ENCODE data around the gene CHRNG.
"Not testable (repeated sequence)": the region's sequence is repeated elsewhere in the genome, so short reads cannot be mapped to it uniquely, and the experiment has no call there.

CHRNG gene

DNA sequence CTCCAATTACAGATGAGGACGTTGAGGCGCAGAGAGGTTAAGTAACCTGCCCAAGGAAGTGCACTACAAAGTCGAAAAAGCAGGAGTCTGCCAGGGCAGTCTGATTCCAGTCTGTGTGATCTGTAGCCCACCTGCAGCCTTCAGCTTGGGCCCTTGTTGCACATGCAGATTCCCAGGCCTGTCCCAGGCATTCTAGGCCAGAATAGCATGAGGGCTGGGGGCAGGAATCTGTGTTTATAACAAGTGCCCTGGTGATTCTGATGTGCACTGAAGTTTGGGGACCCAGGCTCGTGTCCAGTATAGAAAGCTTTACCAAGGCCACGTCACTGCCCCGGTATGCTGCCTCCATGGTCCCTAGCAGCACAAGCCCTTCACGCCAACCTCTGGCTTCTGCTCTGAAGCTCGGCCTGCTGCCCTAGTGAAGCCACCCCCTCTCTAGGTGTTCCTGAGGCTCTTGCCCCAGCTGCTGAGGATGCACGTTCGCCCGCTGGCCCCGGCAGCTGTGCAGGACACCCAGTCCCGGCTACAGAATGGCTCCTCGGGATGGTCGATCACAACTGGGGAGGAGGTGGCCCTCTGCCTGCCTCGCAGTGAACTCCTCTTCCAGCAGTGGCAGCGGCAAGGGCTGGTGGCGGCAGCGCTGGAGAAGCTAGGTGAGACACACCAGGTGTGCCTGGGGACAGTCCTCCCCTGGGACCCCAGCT is 4.6 kb downstream of the CHRNG start:
- DNase-seq (ENCODE audit: low read depth in 1 of 2, low spot score in 1 of 2) = no peak

DNA sequence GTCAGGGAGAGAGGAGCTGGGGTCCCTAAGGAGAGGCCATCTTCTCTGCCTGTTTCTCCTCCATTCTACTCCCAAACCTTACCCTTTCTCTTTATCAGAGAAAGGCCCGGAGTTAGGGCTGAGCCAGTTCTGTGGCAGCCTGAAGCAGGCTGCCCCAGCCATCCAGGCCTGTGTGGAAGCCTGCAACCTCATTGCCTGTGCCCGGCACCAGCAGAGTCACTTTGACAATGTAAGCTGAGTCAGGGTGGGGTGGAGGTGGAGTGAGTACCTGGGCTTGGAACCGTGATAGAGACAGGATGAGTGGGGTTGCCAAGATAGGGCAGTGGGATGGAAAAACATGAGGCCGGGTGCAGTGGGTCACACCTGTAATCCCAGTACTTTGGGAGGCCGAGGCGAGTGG is 5.2 kb downstream of the CHRNG start:
- no peak for DNase-seq (ENCODE audit: low read depth in 1 of 2, low spot score in 1 of 2)

DNA sequence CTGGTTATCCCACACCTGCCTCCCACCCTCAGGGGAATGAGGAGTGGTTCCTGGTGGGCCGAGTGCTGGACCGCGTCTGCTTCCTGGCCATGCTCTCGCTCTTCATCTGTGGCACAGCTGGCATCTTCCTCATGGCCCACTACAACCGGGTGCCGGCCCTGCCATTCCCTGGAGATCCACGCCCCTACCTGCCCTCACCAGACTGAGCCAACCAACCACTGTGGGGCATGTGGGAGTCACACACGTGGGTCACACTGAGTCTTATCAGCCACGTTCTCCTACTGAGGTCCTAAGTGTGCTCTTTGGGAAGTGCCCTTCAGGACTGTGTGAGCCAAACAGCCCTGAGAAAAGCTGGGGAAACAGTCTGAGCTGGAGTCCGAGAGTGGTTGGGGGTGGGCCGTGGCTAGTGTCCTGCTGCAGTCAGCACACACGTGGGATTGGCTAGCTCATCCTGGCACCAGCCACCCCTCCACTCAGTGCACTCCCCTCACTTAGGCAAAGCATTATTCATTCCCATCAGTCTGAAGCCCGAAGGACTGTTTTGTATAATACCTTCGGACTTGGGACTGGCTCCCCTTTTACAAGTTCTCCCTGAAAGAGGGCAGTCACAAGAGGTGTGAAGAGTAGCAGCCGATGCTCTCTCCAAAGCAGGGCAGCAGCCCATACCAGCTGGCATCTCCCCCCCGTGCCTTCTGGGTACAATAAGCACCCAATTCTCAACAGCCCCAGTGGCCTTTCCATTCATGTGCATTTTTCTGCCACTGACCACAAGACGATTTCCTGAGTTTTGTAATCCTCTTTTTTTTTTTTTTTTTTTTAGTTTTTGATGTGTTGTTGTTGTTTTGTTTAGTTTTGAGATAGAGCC is 6.3 kb downstream of the CHRNG start:
- DNase-seq (ENCODE audit: low read depth in 1 of 2, low spot score in 1 of 2) = no peak

GRCh38 chr2:232547991-232548390 is 8.5 kb downstream of the CHRNG start:
- no peak for DNase-seq (ENCODE audit: low read depth in 1 of 2, low spot score in 1 of 2)

GRCh38 chr2:232549655-232550353 is 10.3 kb downstream of the CHRNG start:
- DNase-seq (ENCODE audit: low read depth in 1 of 2, low spot score in 1 of 2) = peak in 1 of 2 donors; percentile 12

DNA sequence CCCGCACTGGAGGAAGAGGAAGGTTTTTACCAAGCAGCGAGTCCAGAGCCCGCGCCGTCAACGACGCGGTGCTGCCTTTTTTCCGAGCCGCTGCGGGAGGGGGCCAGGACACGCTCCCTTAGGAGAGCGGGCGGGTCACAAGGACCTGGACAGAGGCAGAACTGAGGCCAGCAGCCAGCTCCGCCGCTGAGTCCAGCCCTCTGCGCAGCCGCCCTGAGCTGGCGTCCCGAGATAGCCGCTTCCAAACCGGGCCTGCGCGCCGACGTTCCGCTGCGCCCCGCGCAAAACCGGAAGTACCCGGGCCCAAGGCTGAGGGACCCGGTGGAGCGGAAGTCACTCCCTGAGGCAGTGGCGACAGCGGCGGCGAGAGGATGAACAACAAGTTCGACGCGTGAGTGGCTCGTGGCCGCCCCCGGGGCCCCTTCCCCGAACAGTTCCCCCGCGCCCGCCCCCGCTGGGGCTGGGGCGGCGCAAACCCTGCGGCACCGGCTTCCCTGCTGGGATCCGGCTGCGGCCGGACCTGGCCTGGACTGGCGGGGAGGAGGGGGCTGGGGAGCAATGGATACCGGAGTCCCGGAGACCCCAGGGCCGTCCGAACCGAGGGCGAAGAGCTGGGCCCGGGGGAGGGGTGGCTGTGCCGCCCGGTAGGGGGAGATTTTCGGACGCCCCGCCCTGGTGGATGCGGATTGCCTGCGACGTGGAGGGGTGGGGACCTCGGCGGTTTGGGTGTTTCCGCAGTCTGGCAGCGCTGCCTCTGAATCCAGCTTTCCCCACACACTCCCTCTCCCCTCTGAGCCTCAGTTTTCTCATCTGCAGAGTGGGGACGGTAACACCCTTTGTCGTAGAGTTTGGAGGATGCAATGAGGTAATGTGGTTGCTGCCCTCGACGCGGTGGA is 11.1 kb downstream of the CHRNG start, which contains the start of the genes EIF4E2 and TIGD1:
EIF4E2 (plus strand) TSS at position 336 of the 896 bp plus-strand sequence; CDS start at position 372, 36 bp downstream.
TIGD1 (minus strand) TSS at position 204 of the 896 bp plus-strand sequence. CDS start 675 bp downstream, outside the sequence.
- peak; percentile 73 to 88 for DNase-seq (ENCODE audit: low read depth in 1 of 2, low spot score in 1 of 2)

DNA sequence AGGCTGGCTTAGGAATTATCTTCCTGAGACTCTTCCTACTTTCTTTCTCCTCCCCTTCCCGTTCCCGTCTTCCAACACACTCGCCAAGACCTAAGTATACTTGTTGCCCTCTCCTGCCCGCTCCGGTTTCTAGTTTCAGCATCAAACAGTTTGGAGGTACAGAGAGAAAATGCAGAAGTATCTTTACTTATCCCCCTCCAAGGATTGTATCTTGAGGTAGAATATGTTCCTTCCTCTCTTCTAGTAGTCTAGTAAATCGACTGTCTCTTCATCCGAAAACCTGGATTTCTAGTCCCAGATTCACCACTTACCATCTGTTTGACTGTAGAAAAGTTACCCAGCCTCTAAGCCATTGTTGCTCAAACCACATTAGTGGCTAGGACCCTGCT is 11.8 kb downstream of the CHRNG start:
- no peak for DNase-seq (ENCODE audit: low read depth in 1 of 2, low spot score in 1 of 2)

- DNase-seq (ENCODE audit: low read depth in 1 of 2, low spot score in 1 of 2) = no peak
These were observed 12.3 kb downstream of the CHRNG start for GRCh38 chr2:232551776-232552175.

DNA sequence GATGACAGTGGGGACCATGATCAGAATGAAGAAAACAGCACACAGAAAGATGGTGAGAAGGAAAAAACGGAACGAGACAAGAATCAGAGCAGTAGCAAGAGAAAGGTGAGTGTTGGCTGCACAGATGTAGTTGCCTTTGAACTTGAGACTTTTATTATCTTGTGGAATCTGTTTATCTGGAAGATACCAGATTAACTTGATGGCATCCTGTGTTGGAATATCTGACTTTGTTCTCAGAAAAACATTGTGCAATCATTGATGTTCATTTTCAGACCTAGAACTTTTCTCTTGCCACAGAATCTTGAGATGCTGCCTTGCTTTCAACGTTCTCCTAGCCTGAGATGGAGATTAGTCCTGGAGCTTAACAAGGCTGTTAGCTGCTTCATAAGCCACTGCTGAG is 16.9 kb downstream of the CHRNG start:
- DNase-seq (ENCODE audit: low read depth in 1 of 2, low spot score in 1 of 2) = no peak

DNA sequence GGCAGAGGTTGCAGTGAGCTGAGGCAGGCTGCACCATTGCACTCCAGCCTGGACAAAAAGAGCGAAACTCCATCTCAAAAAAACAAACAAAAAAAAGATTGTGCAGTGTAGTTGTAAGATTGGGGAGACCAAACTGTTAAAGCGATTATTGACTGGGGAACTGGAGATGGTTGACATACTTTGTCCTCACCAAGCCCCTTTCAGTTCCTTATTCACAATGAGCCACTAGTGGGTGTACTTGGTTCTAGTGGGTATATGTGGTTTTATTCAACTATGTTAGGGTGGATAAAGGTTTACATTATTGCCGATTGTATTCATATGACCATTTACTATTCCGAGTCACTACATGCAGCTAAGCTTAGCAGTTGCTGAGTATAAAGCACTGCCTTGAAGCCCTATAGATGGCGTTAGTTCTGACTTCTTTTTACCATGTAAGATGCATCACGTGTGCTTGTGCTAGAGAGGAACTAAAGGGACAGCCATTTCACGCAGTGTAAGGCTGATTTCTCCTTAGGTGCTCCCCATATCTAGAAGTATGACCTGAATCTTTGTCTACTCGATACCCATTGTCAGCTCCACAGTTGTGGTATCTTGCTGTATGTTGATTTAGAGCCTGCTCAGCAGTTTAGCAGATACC is 23.1 kb downstream of the CHRNG start:
- DNase-seq (ENCODE audit: low read depth in 1 of 2, low spot score in 1 of 2) = no peak

DNA sequence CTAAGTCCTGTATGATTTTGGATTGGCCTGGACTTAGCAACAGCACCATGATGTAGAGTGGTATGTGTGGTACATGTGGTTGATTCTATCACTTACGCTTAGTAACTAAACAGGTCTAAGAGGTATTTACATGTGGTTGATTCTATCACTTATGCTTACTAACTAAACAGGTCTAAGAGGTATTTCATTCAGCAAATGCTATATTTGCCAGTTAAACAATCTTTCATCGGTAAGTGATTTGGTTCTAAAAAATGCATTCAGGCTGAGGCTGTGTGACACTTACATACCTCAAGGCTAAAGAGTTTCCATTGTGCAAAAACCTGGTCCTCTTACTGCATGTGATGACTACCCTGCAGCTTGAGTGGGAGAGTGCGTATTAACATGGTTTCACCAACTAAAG is 24.1 kb downstream of the CHRNG start:
- DNase-seq (ENCODE audit: low read depth in 1 of 2, low spot score in 1 of 2) = no peak

GRCh38 chr2:232567721-232568120 is 28.2 kb downstream of the CHRNG start:
- DNase-seq (ENCODE audit: low read depth in 1 of 2, low spot score in 1 of 2) = no peak

DNA sequence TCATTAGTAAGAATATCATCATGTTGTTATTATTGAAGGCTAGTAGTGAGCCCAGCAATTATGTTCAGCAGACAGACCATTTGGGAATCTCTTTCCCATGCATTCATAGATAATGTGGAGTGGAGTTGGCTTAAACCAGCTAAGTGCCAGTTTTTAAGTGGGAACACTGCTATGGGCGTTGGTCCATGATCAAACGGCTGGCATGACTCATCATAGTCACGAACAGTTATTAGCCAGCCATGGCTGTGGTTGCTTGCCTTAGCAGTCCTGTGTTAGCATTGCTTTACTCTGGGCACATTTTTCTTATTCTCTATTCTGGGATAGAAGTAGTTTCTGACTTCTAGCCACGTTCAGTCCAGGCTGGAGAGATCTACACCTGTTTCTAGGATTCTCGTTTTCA is 28.7 kb downstream of the CHRNG start:
- DNase-seq (ENCODE audit: low read depth in 1 of 2, low spot score in 1 of 2) = no peak

DNA sequence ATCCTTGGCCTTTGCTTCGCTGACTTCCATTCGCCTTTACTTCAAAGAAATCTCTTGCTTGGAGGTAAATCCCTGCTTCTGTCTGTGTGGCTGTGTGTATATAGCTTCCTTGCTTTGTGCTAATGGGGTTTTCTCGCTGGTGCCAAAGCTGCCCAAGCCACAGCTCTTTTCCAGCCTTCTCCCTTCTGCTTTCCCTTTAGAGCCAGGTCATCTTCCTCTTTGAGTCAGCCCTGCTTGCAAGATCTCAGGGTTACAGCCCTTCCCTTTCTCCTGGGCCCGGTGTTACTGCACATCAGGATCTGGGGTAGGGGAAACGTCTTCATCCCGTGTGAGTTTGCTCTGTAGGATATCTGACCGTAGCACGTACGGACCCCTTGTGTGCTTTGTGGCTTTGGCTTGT is 30.0 kb downstream of the CHRNG start:
- no peak for DNase-seq (ENCODE audit: low read depth in 1 of 2, low spot score in 1 of 2)

GRCh38 chr2:232570481-232570880 is 31.0 kb downstream of the CHRNG start:
- DNase-seq (ENCODE audit: low read depth in 1 of 2, low spot score in 1 of 2) = not testable (repeated sequence)

GRCh38 chr2:232571026-232571474 is 31.6 kb downstream of the CHRNG start:
- no peak for DNase-seq (ENCODE audit: low read depth in 1 of 2, low spot score in 1 of 2)

DNA sequence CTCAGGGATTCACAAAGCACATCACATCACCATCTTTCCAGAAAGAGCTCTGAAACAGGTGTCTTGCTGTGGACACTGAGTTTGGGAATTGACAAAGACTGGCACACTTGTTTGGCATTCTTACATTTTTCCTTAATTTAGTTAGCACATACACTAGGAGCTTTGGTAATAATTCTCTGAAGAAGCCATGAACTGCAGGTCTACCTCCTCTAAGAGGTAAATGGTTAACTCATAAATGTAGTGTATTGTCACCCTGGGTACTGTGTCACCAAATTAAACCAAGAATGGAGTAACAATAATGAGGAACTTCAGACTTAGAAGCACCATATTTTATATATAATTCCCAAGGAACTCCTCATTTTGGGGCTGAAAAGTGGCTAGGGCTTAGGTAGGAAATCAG is 33.5 kb downstream of the CHRNG start:
- no peak for DNase-seq (ENCODE audit: low read depth in 1 of 2, low spot score in 1 of 2)

GRCh38 chr2:232573771-232574435 is 34.4 kb downstream of the CHRNG start:
- no peak for DNase-seq (ENCODE audit: low read depth in 1 of 2, low spot score in 1 of 2)

- no peak for DNase-seq (ENCODE audit: low read depth in 1 of 2, low spot score in 1 of 2)
These were observed 35.3 kb downstream of the CHRNG start for GRCh38 chr2:232574674-232575403.
